Type B pancreatic cell (in vitro differentiated cells): Measurements from ENCODE around the gene ARSG. TPM values are rescaled to one million over a fixed set of nuclear protein-coding genes. Genes with fewer than 3 reads are reported as not detected.
"Not testable (repeated sequence)": the region's sequence is repeated elsewhere in the genome, so short reads cannot be mapped to it uniquely, and the experiment has no call there.

Source experiments
- DNase-seq: peaks from one replicate; pipeline ENCODE4 v3.0.0; 2021; ENCODE audit warnings: mixed read lengths; ENCODE audit not compliant: unreplicated experiment; ENCODE audit errors: extremely low spot score
- H3K27ac Mint-ChIP-seq: 2 replicates; pipeline ENCODE4 v1.8.0; 2021; ENCODE audit warnings: mild to moderate bottlenecking, mixed read lengths
- H3K27me3 Mint-ChIP-seq: 2 replicates; pipeline ENCODE4 v1.8.0; 2021; ENCODE audit warnings: mixed read lengths
- H3K36me3 Mint-ChIP-seq: 2 replicates; pipeline ENCODE4 v1.8.0; 2021; ENCODE audit warnings: mixed read lengths
- H3K4me1 Mint-ChIP-seq: one replicate; pipeline ENCODE4 v1.8.0; 2021; ENCODE audit warnings: mixed read lengths; ENCODE audit not compliant: unreplicated experiment
- H3K4me3 Mint-ChIP-seq: 2 replicates; pipeline ENCODE4 v1.8.0; 2021; ENCODE audit warnings: mild to moderate bottlenecking, mixed read lengths
- H3K9me3 Mint-ChIP-seq: 2 replicates; pipeline ENCODE4 v1.8.0; 2021; ENCODE audit warnings: mixed read lengths
- CTCF ChIP-seq: fragments of 200-600 bp; sonication (generic); conservative IDR thresholded peaks from 2 replicates; pipeline ENCODE4 v1.5.0; 2021; ENCODE audit warnings: antibody characterized with exemption, mild to moderate bottlenecking
- total RNA-seq: library from RNA; stranded (reverse); gene quantifications from 2 replicates; pipeline ENCODE4 v1.2.1, GENCODE V29; 2021; ENCODE audit warnings: low replicate concordance

ARSG gene
- total RNA-seq, 1 donor from 2014 or later, result 4.1 TPM

GRCh38 chr17:68401288-68401687 lies 110.0 kb downstream of the ARSG start:
- H3K9me3 Mint-ChIP-seq, result no peaks in the 10 kb centered on the region
- no peaks in the 10 kb centered on the region for H3K27me3 Mint-ChIP-seq
- no peak for TF ChIP-seq CTCF
- H3K4me3 Mint-ChIP-seq, result no peak overlapping the region
- no peak overlapping the region for H3K27ac Mint-ChIP-seq
- no peak for DNase-seq
- H3K36me3 Mint-ChIP-seq, result no peaks in the 10 kb centered on the region
- H3K4me1 Mint-ChIP-seq, result peaks cover 19% of the 10 kb centered on the region

DNA sequence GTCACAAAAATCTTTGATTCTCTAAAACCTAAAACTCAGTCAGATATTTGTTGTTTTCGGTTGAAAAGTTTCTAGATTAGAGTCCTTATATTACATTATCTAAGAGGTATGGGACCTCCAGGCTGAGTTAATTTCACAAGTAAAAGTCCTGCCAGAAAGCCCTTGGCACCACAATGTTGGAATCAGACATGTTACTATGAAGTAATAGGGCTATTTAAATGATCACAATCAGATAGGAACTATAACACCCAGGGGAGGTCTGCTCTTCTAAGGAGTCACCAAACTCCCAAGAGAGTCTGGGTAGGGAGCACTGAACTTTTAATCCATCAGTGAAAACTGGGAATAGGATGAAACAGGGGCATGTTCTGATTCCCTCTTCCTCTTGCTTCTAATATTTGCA lies 111.8 kb downstream of the ARSG start:
- no peak overlapping the region for H3K4me3 Mint-ChIP-seq
- TF ChIP-seq CTCF, result no peak
- no peaks in the 10 kb centered on the region for H3K36me3 Mint-ChIP-seq
- H3K27me3 Mint-ChIP-seq, result no peaks in the 10 kb centered on the region
- no peak overlapping the region for H3K27ac Mint-ChIP-seq
- H3K4me1 Mint-ChIP-seq, result peaks cover 19% of the 10 kb centered on the region
- DNase-seq, result no peak
- peaks cover 6% of the 10 kb centered on the region for H3K9me3 Mint-ChIP-seq

GRCh38 chr17:68403837-68404236 lies 112.5 kb downstream of the ARSG start:
- H3K36me3 Mint-ChIP-seq, H3K4me3 Mint-ChIP-seq, H3K27ac Mint-ChIP-seq, H3K27me3 Mint-ChIP-seq, DNase-seq, H3K9me3 Mint-ChIP-seq: not testable (repeated sequence)
- H3K4me1 Mint-ChIP-seq, result peaks cover 15% of the 10 kb centered on the region

DNA sequence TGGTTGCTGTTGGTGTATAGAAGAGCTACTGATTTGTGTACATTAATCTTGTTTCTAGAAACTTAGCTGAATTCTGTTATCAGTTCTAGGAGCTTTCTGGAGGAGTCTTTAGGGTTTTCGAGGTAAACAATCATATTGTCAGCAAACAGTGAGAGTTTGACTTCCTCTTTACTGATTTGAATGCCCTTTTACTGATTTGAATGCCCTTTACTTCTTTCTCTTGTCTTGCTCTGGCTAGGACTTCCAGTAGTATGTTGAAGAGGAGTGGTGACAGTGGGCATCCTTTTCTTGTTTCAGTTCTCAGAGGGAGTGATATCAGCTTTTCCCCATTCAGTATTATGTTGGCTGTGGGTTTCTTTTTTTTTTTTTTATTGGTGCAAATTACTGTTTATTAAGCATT lies 116.4 kb downstream of the ARSG start:
- H3K9me3 Mint-ChIP-seq, DNase-seq, H3K27ac Mint-ChIP-seq, H3K4me1 Mint-ChIP-seq, H3K27me3 Mint-ChIP-seq, H3K36me3 Mint-ChIP-seq, H3K4me3 Mint-ChIP-seq: not testable (repeated sequence)

- not testable (repeated sequence) for H3K27me3 Mint-ChIP-seq, H3K4me1 Mint-ChIP-seq, DNase-seq
Measured at GRCh38 chr17:68413597-68414560, 122.6 kb downstream of the ARSG start.

DNA sequence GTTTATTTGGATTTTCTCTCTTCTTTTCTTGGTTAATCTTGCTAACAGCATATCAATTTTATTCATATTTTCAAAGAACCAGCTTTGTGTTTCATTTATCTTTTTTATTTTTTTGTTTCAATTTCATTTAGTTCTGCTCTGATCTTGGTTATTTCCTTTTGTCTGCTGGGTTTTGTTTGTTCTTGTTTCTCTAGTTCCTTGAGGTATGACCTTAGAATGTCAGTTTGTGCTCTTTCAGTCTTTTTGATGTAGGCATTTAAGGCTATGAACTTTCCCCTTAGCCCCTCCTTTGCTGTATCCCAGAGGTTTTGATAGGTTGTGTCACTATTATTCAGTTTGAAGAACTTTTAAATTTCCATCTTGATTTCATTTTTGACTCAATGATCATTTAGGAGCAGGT lies 123.6 kb downstream of the ARSG start:
- peak overlapping the region; percentile 92 for H3K4me3 Mint-ChIP-seq
- not testable (repeated sequence) for H3K27ac Mint-ChIP-seq, H3K4me1 Mint-ChIP-seq, H3K27me3 Mint-ChIP-seq, H3K36me3 Mint-ChIP-seq, DNase-seq, H3K9me3 Mint-ChIP-seq

More at GRCh38 chr17:68413597-68414560, 122.6 kb downstream of the ARSG start:
- H3K9me3 Mint-ChIP-seq, H3K36me3 Mint-ChIP-seq: not testable (repeated sequence)
- H3K4me3 Mint-ChIP-seq, result peak overlapping the region; percentile 92
- peak overlapping the region; percentile 79 for H3K27ac Mint-ChIP-seq

DNA sequence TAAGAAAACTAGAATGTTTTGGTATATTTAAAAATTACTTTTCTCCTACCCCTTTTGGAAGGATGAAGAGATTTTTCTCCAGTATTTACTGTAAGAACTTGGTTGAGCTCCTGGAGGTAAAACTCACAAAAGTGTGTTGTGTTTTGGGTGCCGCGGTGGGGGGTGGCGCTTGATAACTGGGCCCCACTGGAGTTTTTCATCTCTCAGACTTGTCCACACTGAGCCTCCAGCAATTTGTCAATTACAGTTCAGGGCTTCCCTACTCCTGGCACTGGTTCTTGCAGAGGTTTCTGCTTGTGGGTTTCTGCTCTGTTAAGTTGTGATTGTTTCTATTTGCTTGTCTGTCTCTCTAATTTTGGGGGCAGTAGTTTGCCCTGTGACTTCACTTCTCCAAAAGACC lies 126.0 kb downstream of the ARSG start:
- no peak for DNase-seq
- peaks cover 5% of the 10 kb centered on the region for H3K9me3 Mint-ChIP-seq
- H3K4me1 Mint-ChIP-seq, result no peaks in the 10 kb centered on the region
- no peaks in the 10 kb centered on the region for H3K27me3 Mint-ChIP-seq
- H3K36me3 Mint-ChIP-seq, result peaks cover 24% of the 10 kb centered on the region
- H3K4me3 Mint-ChIP-seq, result no peak overlapping the region
- no peak for TF ChIP-seq CTCF
- H3K27ac Mint-ChIP-seq, result no peak overlapping the region
